22Rv1 (cell line): ENCODE data around the gene IBTK.
"Not testable (repeated sequence)": the region's sequence is repeated elsewhere in the genome, so short reads cannot be mapped to it uniquely, and the experiment has no call there.

Source experiments
- H3K27ac ChIP-seq: fragments of 450-650 bp; 2 replicates; pipeline ENCODE4 v1.5.1; 2017
- CTCF ChIP-seq: fragments of 450-650 bp; IDR thresholded peaks from 2 replicates; pipeline ENCODE4 v1.5.1; 2017; ENCODE audit warnings: mild to moderate bottlenecking
- ZFX ChIP-seq: fragments of 450-650 bp; IDR thresholded peaks from 2 replicates; pipeline ENCODE4 v1.6.1; 2017; ENCODE audit warnings: antibody characterized with exemption, borderline replicate concordance

IBTK gene

GRCh38 chr6:82247505-82248272 is at the start of gene IBTK:
IBTK (minus strand) TSS chr6:82247744; CDS start chr6:82240486, 7,258 bp downstream.
- H3K27ac ChIP-seq, result peak within 1 kb of the TSS; percentile 87
- TF ChIP-seq ZFX, result no peak
- no peak for TF ChIP-seq CTCF

GRCh38 chr6:82283771-82284410 is 36.3 kb upstream of the IBTK start:
- no peak overlapping the region for H3K27ac ChIP-seq
- TF ChIP-seq ZFX, result no peak
- TF ChIP-seq CTCF, result no peak

- not testable (repeated sequence) for H3K27ac ChIP-seq
These were observed 34.0 kb upstream of the IBTK start for GRCh38 chr6:82281550-82281949.

- H3K27ac ChIP-seq, result no peak overlapping the region
- TF ChIP-seq CTCF (no peak), ZFX (no peak)
These were observed 30.1 kb upstream of the IBTK start for GRCh38 chr6:82277686-82278085.

- H3K27ac ChIP-seq, result no peak overlapping the region
- TF ChIP-seq ZFX (no peak), CTCF (no peak)
These were observed 28.1 kb upstream of the IBTK start for GRCh38 chr6:82275686-82276085.

- TF ChIP-seq CTCF, result no peak
- no peak for TF ChIP-seq ZFX
- H3K27ac ChIP-seq, result no peak overlapping the region
These were observed 25.8 kb upstream of the IBTK start for GRCh38 chr6:82273295-82273694.

GRCh38 chr6:82270881-82271635 is 23.5 kb upstream of the IBTK start:
- H3K27ac ChIP-seq, result no peak overlapping the region
- TF ChIP-seq CTCF, result peak; percentile 77
- TF ChIP-seq ZFX, result no peak
